ENCODE data around the gene HRK. TPM values are rescaled to one million over a fixed set of nuclear protein-coding genes. Genes with fewer than 3 reads are reported as not detected.
"Not testable (repeated sequence)": the region's sequence is repeated elsewhere in the genome, so short reads cannot be mapped to it uniquely, and the experiment has no call there.

The HRK gene
- total RNA-seq, 1 experiment from 2014 or later: 0.55 TPM

- DNase-seq: no peak
- intact Hi-C loops (cut with micrococcal nuclease; ENCODE audit: unreplicated experiment): loop anchor here (5.0 kb wide), 1 partner anchor 44 kb away; no protein-coding TSS in a partner anchor
- POLR2A ChIA-PET (ENCODE audit: unreplicated experiment): no interaction called here
Measured at GRCh38 chr12:116818341-116818856, 62.8 kb downstream of the HRK start.

GRCh38 chr12:116814766-116815165 is 66.5 kb downstream of the HRK start:
- H3K79me2 ChIP-seq (ENCODE audit: low read depth); H3K4me3 ChIP-seq; H3K36me3 ChIP-seq (ENCODE audit: low read depth); BruUV-seq (replicated peaks); POLR2A ChIA-PET (ENCODE audit: unreplicated experiment); DNase-seq; H3K9me2 ChIP-seq (ENCODE audit: insufficient read depth); CTCF ChIA-PET; H3K4me2 ChIP-seq; H3K27me3 ChIP-seq (ENCODE audit: insufficient read depth, low read depth); H4K20me1 ChIP-seq (ENCODE audit: insufficient read depth); H3K9me3 ChIP-seq (ENCODE audit: insufficient read depth, low read depth); H3K27ac ChIP-seq; H2AFZ ChIP-seq: not testable (repeated sequence)
- peaks cover 35% of the 10 kb centered on the region for H3F3A ChIP-seq (ENCODE audit: insufficient read depth, low read depth)
- intact Hi-C loops (cut with micrococcal nuclease; ENCODE audit: unreplicated experiment): loop anchor here (5.0 kb wide), 1 partner anchor 48 kb away; no protein-coding TSS in a partner anchor
- H3K4me1 ChIP-seq (replicated peaks; ENCODE audit: insufficient read depth): peaks cover 36% of the 10 kb centered on the region

More at GRCh38 chr12:116818341-116818856, 62.8 kb downstream of the HRK start:
- peak overlapping the region; percentile 96 for H2AFZ ChIP-seq
- H4K20me1 ChIP-seq (ENCODE audit: insufficient read depth): no peaks in the 10 kb centered on the region
- H3K4me2 ChIP-seq: peak overlapping the region; percentile 91
- H3K9me3 ChIP-seq (ENCODE audit: insufficient read depth, low read depth): no peaks in the 10 kb centered on the region
- peaks cover 23% of the 10 kb centered on the region for H3K4me1 ChIP-seq (replicated peaks; ENCODE audit: insufficient read depth)
- no peaks in the 10 kb centered on the region for H3K9me2 ChIP-seq (ENCODE audit: insufficient read depth)
- no peaks in the 10 kb centered on the region for H3K36me3 ChIP-seq (ENCODE audit: low read depth)
- BruUV-seq (replicated peaks): no TSS peak
- no peaks in the 10 kb centered on the region for H3K27me3 ChIP-seq (ENCODE audit: insufficient read depth, low read depth)
- CTCF ChIA-PET: no interaction called here
- peaks cover 26% of the 10 kb centered on the region for H3F3A ChIP-seq (ENCODE audit: insufficient read depth, low read depth)
- H3K4me3 ChIP-seq: peak overlapping the region; percentile 88
- TF ChIP-seq CTCF (conservative IDR thresholded peaks at IDR 0.05) (no peak), EZH2 (IDR thresholded peaks at IDR 0.05; ENCODE audit: low read depth) (no peak)
- no peaks in the 10 kb centered on the region for H3K79me2 ChIP-seq (ENCODE audit: low read depth)
- H3K27ac ChIP-seq: peak overlapping the region; percentile 84

- no TSS peak for BruUV-seq (replicated peaks)
Measured at GRCh38 chr12:116813271-116814041, 67.8 kb downstream of the HRK start.

More at GRCh38 chr12:116813271-116814041, 67.8 kb downstream of the HRK start:
- Histone ChIP-seq H4K20me1 (ENCODE audit: insufficient read depth) (no peaks in the 10 kb centered on the region), H2AFZ (no peak overlapping the region), H3K4me3 (no peak overlapping the region), H3K4me1 (replicated peaks; ENCODE audit: insufficient read depth) (peaks cover 32% of the 10 kb centered on the region), H3K79me2 (ENCODE audit: low read depth) (no peaks in the 10 kb centered on the region), H3K4me2 (peak overlapping the region; percentile 47), H3K36me3 (ENCODE audit: low read depth) (no peaks in the 10 kb centered on the region), H3K9me3 (ENCODE audit: insufficient read depth, low read depth) (no peaks in the 10 kb centered on the region), H3K27ac (peak overlapping the region; percentile 63), H3F3A (ENCODE audit: insufficient read depth, low read depth) (peaks cover 29% of the 10 kb centered on the region), H3K9me2 (ENCODE audit: insufficient read depth) (no peaks in the 10 kb centered on the region), H3K27me3 (ENCODE audit: insufficient read depth, low read depth) (no peaks in the 10 kb centered on the region)
- peak; percentile 89 to 99 for DNase-seq
- intact Hi-C loops (cut with micrococcal nuclease; ENCODE audit: unreplicated experiment): loop anchor here (1.0 kb wide), 3 partner anchors 65 to 103 kb away; partner anchors contain the start of genes RNFT2 and SPRING1
- TF ChIP-seq EZH2 (IDR thresholded peaks at IDR 0.05; ENCODE audit: low read depth) (no peak), CTCF (conservative IDR thresholded peaks at IDR 0.05) (no peak; the same call in 1 of the 2 replicates)
- ChIA-PET CTCF (no interaction called here), POLR2A (ENCODE audit: unreplicated experiment) (interaction anchor here (0.6 kb wide), 1 partner anchor 116 kb away, joined by 3 read pairs; no protein-coding TSS in a partner anchor)

All from PC-9 (cell line).